OCI-LY7 (cell line): Measurements from ENCODE around the gene SPAST. TPM values are rescaled to one million over a fixed set of nuclear protein-coding genes. Genes with fewer than 3 reads are reported as not detected.
"Not testable (repeated sequence)": the region's sequence is repeated elsewhere in the genome, so short reads cannot be mapped to it uniquely, and the experiment has no call there.

Experiments
- BruUV-seq: library from RNA; stranded (reverse); fragments of 400-500 nt; replicated peaks from 2 replicates; lab custom pipeline; 2021; lab: Mats Ljungman, UMichigan
- CTCF ChIA-PET: fragments of 300-600 bp; sonication (Branson Sonifier 250); formaldehyde crosslinking; loops from one replicate; lab custom pipeline; 2022; ENCODE audit warnings: antibody characterized with exemption; ENCODE audit not compliant: unreplicated experiment; lab: Charles Lee
- POLR2A ChIA-PET: fragments of 300-600 bp; sonication (Branson Sonifier 250); formaldehyde crosslinking; loops from one replicate; lab custom pipeline; 2022; ENCODE audit warnings: antibody characterized with exemption; lab: Charles Lee
- DNase-seq: peaks from one replicate; pipeline ENCODE4 v3.0.0-alpha.2; 2015; ENCODE audit warnings: low spot score
- H2AFZ ChIP-seq: fragments of 200-600 bp; sonication (generic), shearing (Covaris generic); 2 replicates; pipeline ENCODE4 v1.6.1; 2014; ENCODE audit warnings: mild to moderate bottlenecking, antibody characterized with exemption, low read length, moderate library complexity
- H3K27ac ChIP-seq: fragments of 200-600 bp; sonication (generic); 2 replicates; pipeline ENCODE4 v1.5.1; 2014; ENCODE audit warnings: mixed run types, low read depth, mild to moderate bottlenecking, moderate library complexity, low read length, inconsistent platforms; ENCODE audit not compliant: poor library complexity, severe bottlenecking
- H3K36me3 ChIP-seq: fragments of 200-600 bp; sonication (generic); 2 replicates; pipeline ENCODE4 v1.6.1; 2014; ENCODE audit warnings: mild to moderate bottlenecking, antibody characterized with exemption, low read length, moderate library complexity, mixed read lengths; ENCODE audit not compliant: insufficient read depth
- H3K4me1 ChIP-seq: fragments of 200-600 bp; sonication (generic); 2 replicates; pipeline ENCODE4 v1.5.1; 2014; ENCODE audit warnings: mild to moderate bottlenecking, low read length; ENCODE audit not compliant: insufficient read depth, poor library complexity, severe bottlenecking
- H3K4me2 ChIP-seq: fragments of 200-600 bp; sonication (generic); 2 replicates; pipeline ENCODE4 v1.6.1; 2014; ENCODE audit warnings: mild to moderate bottlenecking, low read length
- H3K4me3 ChIP-seq: fragments of 200-600 bp; sonication (generic); 2 replicates; pipeline ENCODE4 v1.5.1; 2014; ENCODE audit warnings: mild to moderate bottlenecking, low read depth, low read length; ENCODE audit not compliant: poor library complexity, severe bottlenecking
- H3K79me2 ChIP-seq: fragments of 200-600 bp; sonication (generic); 2 replicates; pipeline ENCODE4 v1.6.1; 2016; ENCODE audit warnings: low read depth, mild to moderate bottlenecking, low read length, moderate library complexity, mixed read lengths; ENCODE audit not compliant: insufficient read depth
- H3K9me2 ChIP-seq: fragments of 200-600 bp; sonication (generic); 2 replicates; pipeline ENCODE4 v1.6.1; 2016; ENCODE audit warnings: mild to moderate bottlenecking, low read length, mixed read lengths; ENCODE audit not compliant: insufficient read depth
- H3K9me3 ChIP-seq: fragments of 200-600 bp; sonication (generic); 2 replicates; pipeline ENCODE4 v1.6.1; 2014; ENCODE audit warnings: mild to moderate bottlenecking, mixed run types, low read length, mixed read lengths
- H4K20me1 ChIP-seq: fragments of 200-600 bp; sonication (generic); 2 replicates; pipeline ENCODE4 v1.6.1; 2014; ENCODE audit warnings: mild to moderate bottlenecking, antibody characterized with exemption, low read length, moderate library complexity, mixed read lengths; ENCODE audit not compliant: insufficient read depth
- CTCF ChIP-seq: fragments of 200-600 bp; sonication (generic); conservative IDR thresholded peaks from 2 replicates; pipeline ENCODE4 v1.5.1; 2014; ENCODE audit warnings: mild to moderate bottlenecking, antibody characterized with exemption, low read length, moderate library complexity, mixed read lengths
- EZH2phosphoT487 ChIP-seq: fragments of 200-600 bp; sonication (generic); IDR thresholded peaks from 2 replicates; pipeline ENCODE4 v1.6.1; 2018; ENCODE audit warnings: low read depth, borderline replicate concordance, mild to moderate bottlenecking, mixed run types, antibody characterized with exemption, low read length, moderate library complexity, mixed read lengths
- intact Hi-C: fragments of 100-400 bp; cut with micrococcal nuclease; formaldehyde crosslinking; loops from one replicate; pipeline ENCODE4 v1.10.0; 2022; ENCODE audit not compliant: unreplicated experiment
- total RNA-seq, 2 experiments: library from RNA; depleted of rRNA in 1 of 2; stranded (reverse); fragments of >200 nt in 1 of 2; shearing (Covaris generic) in 1 of 2; gene quantifications; 2 replicates each; pipeline ENCODE4 v1.2.3, GENCODE V29; 2014 to 2022

SPAST gene
- total RNA-seq, 2 experiments from 2014 or later: 26.4 to 30.0 TPM

- ChIA-PET CTCF (interaction anchor here (0.6 kb wide), 1 partner anchor 9 kb away, joined by 3 read pairs; no protein-coding TSS in a partner anchor), POLR2A (no interaction called here)
- no peak overlapping the region for H2AFZ ChIP-seq
- no peak for TF ChIP-seq CTCF
- no peak for TF ChIP-seq EZH2phosphoT487
- H3K27ac ChIP-seq: no peak overlapping the region
- H3K4me1 ChIP-seq: no peaks in the 10 kb centered on the region
- no peaks in the 10 kb centered on the region for H4K20me1 ChIP-seq
- H3K4me2 ChIP-seq: no peak overlapping the region
- no peak overlapping the region for H3K4me3 ChIP-seq
- no peaks in the 10 kb centered on the region for H3K79me2 ChIP-seq
- DNase-seq: no peak
- H3K9me2 ChIP-seq: no peaks in the 10 kb centered on the region
- intact Hi-C loops: no loop called here
- no peaks in the 10 kb centered on the region for H3K36me3 ChIP-seq
- H3K9me3 ChIP-seq: no peaks in the 10 kb centered on the region
- no TSS peak for BruUV-seq
Measured at GRCh38 chr2:32051836-32052439, 11.4 kb upstream of the SPAST start.

GRCh38 chr2:32054583-32054982 is 8.8 kb upstream of the SPAST start:
- intact Hi-C loops, H3K79me2 ChIP-seq: not testable (repeated sequence)
- POLR2A ChIA-PET: interaction anchor here (0.6 to 1.8 kb wide), 5 partner anchors 9 to 201 kb away, joined by 3 to 8 read pairs (median 5); partner anchors contain the start of genes DPY30 and SPAST

GRCh38 chr2:32058130-32058529 is 5.2 kb upstream of the SPAST start:
- Histone ChIP-seq H3K4me3 (no peak overlapping the region), H4K20me1 (no peaks in the 10 kb centered on the region), H3K27ac (no peak overlapping the region), H3K9me2 (no peaks in the 10 kb centered on the region), H2AFZ (no peak overlapping the region), H3K9me3 (no peaks in the 10 kb centered on the region), H3K79me2 (no peaks in the 10 kb centered on the region), H3K4me2 (no peak overlapping the region), H3K4me1 (peaks cover 8% of the 10 kb centered on the region), H3K36me3 (no peaks in the 10 kb centered on the region)
- TF ChIP-seq EZH2phosphoT487 (no peak), CTCF (no peak)
- BruUV-seq: no TSS peak
- DNase-seq: no peak
- intact Hi-C loops: no loop called here
- ChIA-PET POLR2A (interaction anchor here (0.7 to 1.1 kb wide), 4 partner anchors 18 to 108 kb away, joined by 3 to 5 read pairs (median 4); partner anchors contain the start of genes DPY30 and SLC30A6), CTCF (no interaction called here)

More at GRCh38 chr2:32054583-32054982, 8.8 kb upstream of the SPAST start:
- H3K4me2 ChIP-seq, H3K36me3 ChIP-seq, H3K27ac ChIP-seq, BruUV-seq, DNase-seq, H2AFZ ChIP-seq, H3K9me2 ChIP-seq, CTCF ChIA-PET, H3K4me1 ChIP-seq, H3K4me3 ChIP-seq, H4K20me1 ChIP-seq, H3K9me3 ChIP-seq: not testable (repeated sequence)
